ENCODE results near the gene HPS4.

DNA sequence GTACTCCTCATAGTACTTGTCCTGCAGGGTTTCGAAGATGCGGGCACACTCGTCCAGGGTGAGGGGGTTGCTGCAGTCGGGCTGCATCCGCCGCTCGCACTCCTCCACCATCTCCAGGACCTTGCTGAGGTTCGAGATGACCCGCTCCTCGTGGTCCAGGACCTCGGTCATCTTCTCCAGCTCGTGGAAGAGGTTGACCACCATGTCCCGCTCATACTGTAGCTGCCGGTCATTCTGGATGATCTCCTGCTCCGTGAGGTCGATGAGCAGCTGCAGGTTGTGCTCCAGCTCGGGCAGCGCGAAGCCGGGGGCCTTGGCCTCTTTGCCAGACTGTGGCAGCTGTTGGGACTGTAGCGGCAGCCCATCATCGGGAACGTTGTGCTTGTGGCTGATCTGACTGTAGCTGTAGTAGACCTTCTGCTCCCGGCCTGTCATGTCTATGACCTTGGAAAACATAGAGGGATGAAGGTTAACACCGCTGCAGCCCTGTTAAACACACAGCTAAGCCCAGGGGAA is 15.7 kb upstream of the HPS4 start:
- no peak for TF ChIP-seq EZH2 (IDR thresholded peaks at IDR 0.05; ENCODE audit: low read length, unreplicated experiment)
- TF ChIP-seq, protein P1, sequence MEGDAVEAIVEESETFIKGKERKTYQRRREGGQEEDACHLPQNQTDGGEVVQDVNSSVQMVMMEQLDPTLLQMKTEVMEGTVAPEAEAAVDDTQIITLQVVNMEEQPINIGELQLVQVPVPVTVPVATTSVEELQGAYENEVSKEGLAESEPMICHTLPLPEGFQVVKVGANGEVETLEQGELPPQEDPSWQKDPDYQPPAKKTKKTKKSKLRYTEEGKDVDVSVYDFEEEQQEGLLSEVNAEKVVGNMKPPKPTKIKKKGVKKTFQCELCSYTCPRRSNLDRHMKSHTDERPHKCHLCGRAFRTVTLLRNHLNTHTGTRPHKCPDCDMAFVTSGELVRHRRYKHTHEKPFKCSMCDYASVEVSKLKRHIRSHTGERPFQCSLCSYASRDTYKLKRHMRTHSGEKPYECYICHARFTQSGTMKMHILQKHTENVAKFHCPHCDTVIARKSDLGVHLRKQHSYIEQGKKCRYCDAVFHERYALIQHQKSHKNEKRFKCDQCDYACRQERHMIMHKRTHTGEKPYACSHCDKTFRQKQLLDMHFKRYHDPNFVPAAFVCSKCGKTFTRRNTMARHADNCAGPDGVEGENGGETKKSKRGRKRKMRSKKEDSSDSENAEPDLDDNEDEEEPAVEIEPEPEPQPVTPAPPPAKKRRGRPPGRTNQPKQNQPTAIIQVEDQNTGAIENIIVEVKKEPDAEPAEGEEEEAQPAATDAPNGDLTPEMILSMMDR (conservative IDR thresholded peaks at IDR 0.05; ENCODE audit: low read depth, low read length), result no peak

Measured in PC-3 (cell line).